Activated naive CD4-positive, alpha-beta T cell (primary cell): ENCODE measurements around the gene PTTG2.

ENCODE experiments used
- DNase-seq, 4 experiments: peaks; one replicate each; lab custom pipeline; 2025; lab: John Stamatoyannopoulos, UW

PTTG2 gene

GRCh38 chr4:38009949-38010348 is 49.8 kb downstream of the PTTG2 start:
- DNase-seq, result no peak
